Sigmoid colon (tissue), 7 donors: ENCODE data around the gene HOMER3. TPM values are rescaled to one million over a fixed set of nuclear protein-coding genes. Genes with fewer than 3 reads are reported as not detected.

Source experiments
- DNase-seq: peaks from one replicate; pipeline ENCODE4 v3.0.0-alpha.2; 2019
- H3K27ac ChIP-seq, 4 donors: fragments of 200-600 bp; sonication (generic); one replicate each; pipeline ENCODE4 v1.5.1; 2016 to 2019; ENCODE audit warnings: mild to moderate bottlenecking in 1 of 4
- H3K27me3 ChIP-seq, 3 donors: fragments of 200-600 bp; sonication (generic); one replicate each; pipeline ENCODE4 v1.5.1; 2019; ENCODE audit warnings: mild to moderate bottlenecking in 1 of 3
- H3K36me3 ChIP-seq, 4 donors: fragments of 200-600 bp; sonication (generic); one replicate each; pipeline ENCODE4 v1.5.1; 2016 to 2019
- H3K4me1 ChIP-seq, 4 donors: fragments of 200-600 bp; sonication (generic); one replicate each; pipeline ENCODE4 v1.5.1; 2017 to 2019
- H3K4me3 ChIP-seq, 4 donors: fragments of 200-600 bp; sonication (generic); one replicate each; pipeline ENCODE4 v1.5.1; 2017 to 2019; ENCODE audit warnings: mild to moderate bottlenecking in 2 of 4, moderate library complexity in 1 of 4
- H3K9me3 ChIP-seq, 4 donors: fragments of 200-600 bp in 3 of 4; sonication (generic) in 3 of 4; one replicate each; pipeline versions ENCODE4 v1.5.1 to v1.6.1; 2013 to 2019
- EP300 ChIP-seq, 4 donors: sonication (generic); formaldehyde crosslinking; IDR thresholded peaks; one replicate each; pipeline ENCODE4 v1.6.1; 2017; ENCODE audit warnings: antibody characterized with exemption in 4 of 4
- POLR2A ChIP-seq, 2 donors: fragments of 450-650 bp; IDR thresholded peaks; one replicate each; pipeline ENCODE4 v1.6.1; 2016; ENCODE audit warnings: antibody characterized with exemption in 2 of 2, mild to moderate bottlenecking in 2 of 2, moderate library complexity in 2 of 2
- POLR2AphosphoS5 ChIP-seq, 4 donors: sonication (generic); formaldehyde crosslinking; IDR thresholded peaks; one replicate each; pipeline ENCODE4 v1.6.1; 2017; ENCODE audit warnings: antibody characterized with exemption in 4 of 4
- WGBS, 2 donors: extraction: QIAGEN DNeasy Blood & Tissue Kit; methylation state at CpG; one replicate each; pipeline ENCODE4 v1.1.7; 2013; 5-methylcytosine and 5-hydroxymethylcytosine counted together
- intact Hi-C: fragments of 100-400 bp; cut with DNase I; formaldehyde crosslinking; loops from one replicate; pipeline ENCODE4 v1.15.1; 2023
- polyA plus RNA-seq, 3 donors: library from polyadenylated mRNA; stranded (reverse); fragments of 200-250 nt; gene quantifications; one replicate each; pipeline ENCODE4 v1.2.3, GENCODE V29; 2013
- total RNA-seq, 4 donors: library from RNA; depleted of rRNA; stranded (reverse); fragments of >200 nt; gene quantifications; one replicate each; pipeline ENCODE4 v1.1.0, GENCODE V29; 2016
- TF ChIP-seq, protein P1 (sequence below), 4 experiments: fragments of 450-650 bp in 3 of 4; fragments of 200-600 bp in 1 of 4; IDR thresholded peaks; one replicate each; pipeline ENCODE4 v1.5.1; 2016 to 2019; ENCODE audit warnings: antibody characterized with exemption in 4 of 4, mild to moderate bottlenecking in 3 of 4, moderate library complexity in 2 of 4
- donor health status: healthy with polysubstance abuse.
- donor health status: Bipolar disorder and iron deficiency.
- donor health status: healthy.

Gene HOMER3
- total and polyA plus RNA-seq, 7 donors, result 6.2 to 36.3 (median 22.8) TPM

DNA sequence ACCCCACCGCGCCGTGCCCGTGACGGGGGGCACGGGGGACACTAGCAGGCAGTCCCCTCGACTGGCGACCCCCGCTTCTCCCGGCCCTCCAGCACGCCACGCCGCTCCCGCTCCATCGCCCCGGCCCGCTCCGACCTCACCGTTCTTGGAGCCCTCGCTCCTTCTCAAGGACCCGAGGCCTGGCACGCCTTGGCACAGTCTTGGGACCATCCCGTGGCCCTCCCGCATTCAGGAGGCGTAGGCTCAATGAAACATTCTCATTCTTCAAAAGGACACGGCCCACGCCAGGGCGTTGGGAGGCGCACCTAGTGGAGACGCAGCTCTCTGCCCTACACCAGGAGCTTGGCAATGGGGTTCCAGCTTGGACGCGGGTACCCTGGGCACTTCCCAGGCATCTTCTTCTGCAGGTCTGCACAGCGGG, 44.6 kb downstream of the HOMER3 start:
- no peak for DNase-seq
- TF ChIP-seq POLR2A (IDR thresholded peaks at IDR 0.05) (no peak), POLR2AphosphoS5 (IDR thresholded peaks at IDR 0.05) (no peak), EP300 (IDR thresholded peaks at IDR 0.05) (no peak)
- TF ChIP-seq, protein P1, sequence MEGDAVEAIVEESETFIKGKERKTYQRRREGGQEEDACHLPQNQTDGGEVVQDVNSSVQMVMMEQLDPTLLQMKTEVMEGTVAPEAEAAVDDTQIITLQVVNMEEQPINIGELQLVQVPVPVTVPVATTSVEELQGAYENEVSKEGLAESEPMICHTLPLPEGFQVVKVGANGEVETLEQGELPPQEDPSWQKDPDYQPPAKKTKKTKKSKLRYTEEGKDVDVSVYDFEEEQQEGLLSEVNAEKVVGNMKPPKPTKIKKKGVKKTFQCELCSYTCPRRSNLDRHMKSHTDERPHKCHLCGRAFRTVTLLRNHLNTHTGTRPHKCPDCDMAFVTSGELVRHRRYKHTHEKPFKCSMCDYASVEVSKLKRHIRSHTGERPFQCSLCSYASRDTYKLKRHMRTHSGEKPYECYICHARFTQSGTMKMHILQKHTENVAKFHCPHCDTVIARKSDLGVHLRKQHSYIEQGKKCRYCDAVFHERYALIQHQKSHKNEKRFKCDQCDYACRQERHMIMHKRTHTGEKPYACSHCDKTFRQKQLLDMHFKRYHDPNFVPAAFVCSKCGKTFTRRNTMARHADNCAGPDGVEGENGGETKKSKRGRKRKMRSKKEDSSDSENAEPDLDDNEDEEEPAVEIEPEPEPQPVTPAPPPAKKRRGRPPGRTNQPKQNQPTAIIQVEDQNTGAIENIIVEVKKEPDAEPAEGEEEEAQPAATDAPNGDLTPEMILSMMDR (IDR thresholded peaks at IDR 0.05), result no peak
- H3K27me3 ChIP-seq, result peaks cover 19 to 50% (median 32%) of the 10 kb centered on the region in 3 donors
- H3K4me3 ChIP-seq, result peak overlapping the region in 3 of 4 donors; percentile 16 to 32 (median 25)
- H3K9me3 ChIP-seq, result no peaks in the 10 kb centered on the region
- H3K36me3 ChIP-seq, result peaks cover 9 to 31% (median 15%) of the 10 kb centered on the region in 4 donors
- peaks cover 0 to 27% (median 22%) of the 10 kb centered on the region in 4 donors for H3K4me1 ChIP-seq
- intact Hi-C loops, result no loop called here
- H3K27ac ChIP-seq, result no peak overlapping the region
- WGBS, 2 donors, result 12 to 19% methylated on average over 33 of the region's 33 CpGs

DNA sequence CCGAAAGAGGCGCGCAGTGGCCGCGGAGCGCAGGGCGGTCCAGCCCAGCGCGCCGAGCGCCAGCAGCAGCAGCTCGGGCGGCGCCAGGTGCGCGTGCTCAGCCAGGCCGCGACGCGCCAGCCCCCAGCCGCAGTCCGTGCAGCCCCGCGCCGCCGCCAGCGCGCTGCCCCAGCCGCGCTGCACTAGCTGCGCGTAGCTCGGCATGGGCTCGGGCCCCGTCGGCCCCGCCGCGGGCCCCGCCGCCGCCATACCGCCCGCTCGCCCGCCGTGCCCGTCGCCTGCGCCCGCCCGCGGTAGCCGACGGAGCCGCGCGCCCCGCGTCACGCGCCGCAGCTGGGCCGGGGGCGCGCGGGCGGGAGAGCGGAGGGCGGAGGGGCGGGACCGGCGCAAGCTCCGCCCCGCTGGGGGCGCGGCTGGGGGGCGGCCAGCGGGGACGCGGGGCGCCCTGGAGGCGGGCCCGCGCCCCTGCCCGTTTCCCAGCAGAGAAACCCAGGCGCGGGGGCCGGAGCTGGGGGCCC, 45.1 kb downstream of the HOMER3 start, which contains the start of gene CERS1:
Gene CERS1, minus strand, starts transcription at position 335 of the 518 bp plus-strand sequence. Its CDS starts 86 bp downstream, at position 249.
- no peak for DNase-seq
- H3K36me3 ChIP-seq, result peaks cover 6 to 26% (median 13%) of the 10 kb centered on the region in 4 donors
- H3K4me1 ChIP-seq, result peaks cover 0 to 27% (median 22%) of the 10 kb centered on the region in 4 donors
- no peak for TF ChIP-seq POLR2A (IDR thresholded peaks at IDR 0.05)
- TF ChIP-seq POLR2AphosphoS5 (IDR thresholded peaks at IDR 0.05), result no peak
- TF ChIP-seq, protein P1 (IDR thresholded peaks at IDR 0.05), result no peak
- no peak for TF ChIP-seq EP300 (IDR thresholded peaks at IDR 0.05)
- peak within 1 kb of the TSS in 3 of 4 donors; percentile 8 to 58 (median 51) for H3K27ac ChIP-seq
- H3K9me3 ChIP-seq, result no peaks in the 10 kb centered on the region
- peak within 1 kb of the TSS; percentile 12 to 47 (median 38) for H3K4me3 ChIP-seq
- peaks cover 19 to 50% (median 32%) of the 10 kb centered on the region in 3 donors for H3K27me3 ChIP-seq
- intact Hi-C loops, result no loop called here
- WGBS, 2 donors, result 1% methylated on average over 89 of the region's 89 CpGs

DNA sequence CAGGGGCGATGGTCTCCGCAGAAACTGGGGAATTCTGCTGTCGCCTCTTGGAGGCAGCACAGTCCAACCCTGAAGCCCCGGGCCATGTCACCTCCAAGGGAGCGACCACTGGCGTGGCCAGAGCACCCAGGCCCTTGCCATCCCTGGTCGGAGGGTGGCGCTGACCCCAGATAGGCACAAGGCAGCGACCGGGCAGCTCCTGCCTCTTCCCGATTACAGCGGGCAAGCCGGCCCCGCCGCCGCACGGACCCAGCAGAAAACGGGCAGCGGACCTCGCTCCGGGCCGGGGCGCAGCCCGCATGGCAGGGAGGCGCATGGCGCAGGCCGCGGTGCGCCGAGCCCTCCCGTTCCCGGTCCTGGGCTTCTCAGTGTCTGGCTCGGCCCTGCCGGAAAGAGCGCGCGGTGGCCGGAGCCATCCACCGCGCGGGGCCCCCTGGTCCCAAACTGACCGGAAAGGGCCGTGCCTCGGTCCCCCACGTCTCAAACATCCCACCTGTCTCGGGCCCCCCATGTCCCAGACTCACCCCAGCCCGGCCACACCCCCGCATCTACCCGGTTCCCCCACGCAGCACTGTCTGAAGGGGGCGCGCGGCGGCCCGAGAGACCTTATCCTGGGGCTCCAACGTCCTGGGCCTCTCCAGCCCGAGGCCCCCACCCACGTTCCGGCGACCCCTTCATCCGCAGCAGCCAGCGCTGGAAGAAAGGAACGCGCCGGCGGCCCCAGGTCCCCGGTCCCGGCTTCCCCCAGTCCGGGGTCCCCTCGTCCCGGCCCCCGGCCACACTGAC, 45.8 kb downstream of the HOMER3 start:
- 1% methylated on average over 72 of the region's 72 CpGs for WGBS, 2 donors
- peak overlapping the region in 3 of 4 donors; percentile 8 to 58 (median 51) for H3K27ac ChIP-seq

DNA sequence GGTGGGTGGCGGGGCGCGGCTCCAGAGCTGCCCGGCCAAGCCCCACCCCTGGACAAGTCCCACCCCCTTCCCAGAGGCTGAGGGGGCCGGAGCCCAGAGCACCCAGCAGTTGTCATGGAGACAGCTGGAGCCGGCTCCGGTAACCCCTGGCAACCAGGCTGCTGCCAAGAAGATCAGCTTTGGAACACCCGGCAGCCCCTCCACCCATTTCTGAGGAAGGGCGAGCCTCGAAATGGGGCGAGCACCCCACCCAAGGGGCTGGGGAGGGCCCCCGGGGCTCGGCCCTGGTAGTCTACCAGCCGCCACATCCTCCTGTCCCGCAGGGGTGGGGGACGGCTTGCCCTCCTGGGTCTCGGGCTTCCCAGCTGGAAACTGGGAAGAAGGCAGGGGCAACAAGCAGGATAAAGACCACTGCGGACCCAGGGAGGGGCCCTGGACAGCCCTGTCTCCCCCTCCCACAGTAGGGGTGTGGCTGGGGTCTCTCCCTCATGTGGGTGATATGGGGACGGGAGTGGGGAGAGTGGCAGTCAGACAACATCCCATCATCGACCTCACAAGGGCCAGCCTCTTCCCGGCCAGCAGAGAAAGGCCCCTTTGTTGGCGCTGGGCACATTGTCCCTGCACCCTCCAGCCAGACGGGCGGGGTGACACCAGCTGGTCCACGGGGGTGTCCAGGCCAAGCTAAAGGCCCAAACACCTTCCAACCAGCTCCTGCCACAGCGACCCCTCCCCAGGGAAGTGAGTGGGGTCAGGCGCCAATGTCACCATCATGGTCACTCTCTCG, 46.6 kb downstream of the HOMER3 start:
- WGBS, 2 donors, result 10 to 15% methylated on average over 28 of the region's 28 CpGs
- no peak for TF ChIP-seq POLR2AphosphoS5 (IDR thresholded peaks at IDR 0.05)
- no peak for TF ChIP-seq EP300 (IDR thresholded peaks at IDR 0.05)
- no peak for TF ChIP-seq POLR2A (IDR thresholded peaks at IDR 0.05)
- TF ChIP-seq, protein P1 (IDR thresholded peaks at IDR 0.05), result no peak
- intact Hi-C loops, result no loop called here
- peaks cover 0 to 27% (median 22%) of the 10 kb centered on the region in 4 donors for H3K4me1 ChIP-seq
- H3K9me3 ChIP-seq, result no peaks in the 10 kb centered on the region
- H3K27me3 ChIP-seq, result peaks cover 19 to 50% (median 32%) of the 10 kb centered on the region in 3 donors
- H3K36me3 ChIP-seq, result peaks cover 2 to 11% (median 3%) of the 10 kb centered on the region in 4 donors
- DNase-seq, result no peak
- peak overlapping the region; percentile 12 to 47 (median 38) for H3K4me3 ChIP-seq
- H3K27ac ChIP-seq, result peak overlapping the region in 3 of 4 donors; percentile 8 to 58 (median 14)

More for the DNA sequence above, 45.8 kb downstream of the HOMER3 start:
- H3K9me3 ChIP-seq, result no peaks in the 10 kb centered on the region
- intact Hi-C loops, result no loop called here
- DNase-seq, result no peak
- peaks cover 5 to 19% (median 10%) of the 10 kb centered on the region in 4 donors for H3K36me3 ChIP-seq
- H3K4me3 ChIP-seq, result peak overlapping the region; percentile 12 to 47 (median 38)
- TF ChIP-seq POLR2AphosphoS5 (IDR thresholded peaks at IDR 0.05) (no peak), POLR2A (IDR thresholded peaks at IDR 0.05) (no peak), EP300 (IDR thresholded peaks at IDR 0.05) (no peak)
- TF ChIP-seq, protein P1 (IDR thresholded peaks at IDR 0.05), result no peak
- H3K27me3 ChIP-seq, result peaks cover 19 to 50% (median 32%) of the 10 kb centered on the region in 3 donors
- H3K4me1 ChIP-seq, result peaks cover 0 to 27% (median 22%) of the 10 kb centered on the region in 4 donors
